ENCODE measurements around the gene ALPL.
A peak's percentile ranks its signal among the peaks of the same experiment; 100 is the strongest.

The ALPL gene

DNA sequence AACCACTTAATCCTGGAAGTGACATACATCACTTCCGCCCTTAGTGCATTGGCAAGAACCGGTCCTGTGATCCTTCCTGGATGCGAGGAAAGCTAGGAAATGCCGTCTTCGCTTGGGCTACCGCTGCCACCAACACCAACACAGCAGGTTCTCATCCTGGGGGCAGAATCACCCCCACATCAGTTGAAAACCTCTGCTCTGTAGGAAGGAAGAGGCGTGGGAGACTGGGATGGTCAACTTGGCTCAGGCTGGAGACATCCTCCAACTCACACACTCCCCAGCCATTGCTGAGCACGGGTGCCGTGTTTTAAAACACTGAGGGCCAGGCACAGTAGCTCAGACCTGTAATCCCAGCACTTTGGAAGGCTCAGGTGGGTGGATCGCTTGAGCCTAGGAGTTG lies 74.9 kb downstream of the ALPL start:
- DNase-seq, result no peak

DNA sequence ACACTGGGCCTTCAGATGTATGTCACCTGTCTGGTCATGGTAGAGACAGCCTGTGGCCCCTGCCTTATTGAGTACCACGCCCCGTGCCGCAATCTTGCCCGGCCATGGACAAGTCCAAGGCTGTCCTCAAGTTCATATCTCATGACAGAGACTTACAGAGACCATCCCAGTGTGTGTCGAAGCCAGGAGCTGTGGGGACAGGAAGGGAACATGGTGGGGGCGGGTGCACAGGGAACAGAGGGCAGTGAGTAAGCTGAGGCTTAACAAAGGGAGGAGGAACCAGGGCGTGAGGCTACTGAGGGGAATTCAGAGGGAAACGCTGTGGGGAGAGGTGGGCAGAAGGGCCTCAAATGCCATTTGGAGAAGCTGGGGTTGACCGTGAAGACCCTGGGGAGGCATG lies 75.8 kb downstream of the ALPL start:
- DNase-seq, result peak; percentile 70

DNA sequence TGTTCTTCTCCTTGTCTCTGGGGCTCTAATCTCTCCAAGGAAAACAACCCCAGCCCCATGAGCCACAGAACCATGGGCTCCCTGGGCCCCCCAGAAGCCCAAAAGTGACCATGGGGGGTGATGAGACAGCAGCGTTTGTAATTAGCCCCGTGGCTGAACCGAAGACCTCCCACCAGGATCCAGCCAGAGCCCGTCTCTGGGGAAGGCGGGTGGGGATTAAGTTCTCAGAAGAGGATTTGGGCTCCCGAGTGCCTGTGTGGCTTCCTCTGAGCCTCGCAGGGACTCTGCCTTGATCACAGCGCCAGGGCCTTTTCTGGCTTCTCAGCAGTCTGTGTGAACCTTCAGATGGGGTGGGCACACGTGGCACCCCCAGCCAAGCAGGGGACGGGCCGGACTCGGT lies 77.0 kb downstream of the ALPL start:
- DNase-seq, result no peak

DNA sequence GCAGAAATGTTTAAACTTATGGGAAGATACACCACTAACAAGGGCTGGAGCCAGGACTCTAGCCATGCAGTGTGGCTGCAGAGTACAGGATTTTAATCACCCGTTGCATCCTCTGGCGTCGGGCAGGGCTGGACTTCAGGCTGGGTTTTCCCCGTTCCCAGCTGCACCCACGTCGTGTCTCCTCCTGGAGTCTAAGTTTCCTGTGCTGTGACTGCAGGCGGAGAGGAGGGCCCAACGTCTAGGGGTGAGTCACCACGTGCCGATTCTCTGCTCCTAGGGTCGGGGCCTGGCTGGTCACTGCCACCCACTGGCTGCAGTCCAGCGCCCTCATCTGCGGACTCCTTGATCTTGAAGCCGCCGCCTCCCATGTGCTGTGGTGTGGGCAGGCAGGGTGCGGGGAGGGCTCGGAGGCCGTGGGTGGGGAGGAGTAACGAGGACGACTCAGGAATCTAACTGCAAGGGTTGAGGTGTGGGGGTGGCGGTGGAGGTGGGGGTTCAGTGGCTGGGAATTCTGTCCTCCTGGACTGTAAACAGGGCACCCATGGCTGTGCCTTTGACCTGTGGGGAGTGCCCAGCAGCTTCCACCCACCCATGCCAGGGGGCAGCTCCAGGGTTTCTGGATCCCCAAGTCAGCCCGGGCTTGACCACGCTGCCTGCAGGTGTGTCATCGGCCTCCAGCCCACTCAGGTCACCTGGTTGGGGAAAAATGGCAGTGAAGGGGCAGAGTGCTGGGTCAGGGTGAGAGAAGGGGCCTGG lies 77.8 kb downstream of the ALPL start:
- peak; percentile 83 for DNase-seq

DNA sequence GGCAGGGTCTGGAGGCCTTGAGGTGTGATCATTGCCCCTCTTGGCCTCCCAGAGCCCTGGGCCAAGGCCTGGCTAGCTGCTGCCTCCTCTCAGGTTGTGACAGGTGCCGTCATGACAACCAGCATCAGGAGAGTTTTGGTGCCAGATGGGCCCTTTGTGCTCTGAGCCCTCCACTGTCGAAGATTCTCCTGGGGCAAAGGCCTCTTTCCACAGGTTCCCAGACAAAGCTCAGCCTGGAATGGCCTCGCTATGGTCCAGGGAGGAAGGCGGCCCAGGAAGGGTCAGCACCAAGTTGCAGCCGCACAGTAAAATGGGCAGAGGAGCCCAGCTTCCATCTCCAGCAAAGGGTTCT lies 78.4 kb downstream of the ALPL start:
- DNase-seq, result no peak

DNA sequence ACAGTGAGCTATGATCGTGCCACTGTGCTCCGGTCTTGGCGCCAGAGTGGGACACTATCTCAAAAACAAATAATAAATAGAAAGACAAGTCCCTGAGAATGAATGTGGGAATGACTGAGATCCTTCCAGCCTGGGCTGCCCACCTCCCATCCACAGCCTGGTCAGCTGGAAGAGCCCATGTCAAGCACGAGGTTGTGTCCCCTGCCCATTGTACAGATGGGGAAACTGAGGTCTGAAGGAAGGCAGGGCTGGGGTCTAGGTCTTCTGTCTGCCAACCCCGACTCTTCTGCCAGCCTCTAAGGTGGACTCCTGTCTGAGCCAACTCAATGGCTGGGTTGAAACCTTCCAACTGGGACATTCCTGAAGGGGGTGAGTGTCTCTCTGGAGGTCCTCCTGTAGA lies 80.4 kb downstream of the ALPL start:
- DNase-seq, result no peak

DNA sequence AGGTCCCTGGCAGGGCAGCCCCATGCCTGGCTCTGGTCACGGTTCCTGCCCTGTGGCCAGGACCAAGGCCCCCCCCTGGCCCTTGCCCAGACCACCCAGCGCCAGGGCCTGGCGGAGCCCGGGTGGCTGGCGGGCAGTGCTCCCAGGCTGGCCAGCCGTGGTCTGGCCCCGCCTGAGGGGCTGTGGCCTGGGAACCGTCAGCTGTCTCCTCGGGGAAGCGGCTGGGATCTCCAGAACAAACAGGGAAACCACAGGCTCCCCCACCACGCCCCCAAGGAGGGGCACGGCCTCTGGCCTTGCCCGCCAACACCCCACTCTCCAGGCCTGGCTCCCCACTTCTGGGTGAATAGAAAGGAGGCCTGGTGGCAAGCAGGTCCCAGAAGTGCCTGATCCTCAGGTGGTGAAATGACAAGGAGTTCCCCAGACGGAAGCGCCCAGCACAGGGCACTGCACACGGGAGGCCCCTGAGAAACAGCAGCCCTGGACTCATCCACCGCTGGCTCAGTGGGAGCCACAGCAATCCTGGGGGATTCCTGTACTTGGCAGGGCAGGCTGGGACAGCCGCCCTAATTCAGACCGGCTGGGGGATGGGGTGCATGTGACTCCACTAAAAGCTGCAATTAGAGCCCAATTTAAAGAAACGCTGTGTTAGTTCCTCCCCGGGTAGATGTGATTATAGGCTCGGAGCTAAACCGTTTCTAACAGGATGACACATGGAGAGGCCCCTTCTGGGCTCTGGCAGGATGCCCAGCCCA lies 81.1 kb downstream of the ALPL start:
- DNase-seq, result peak; percentile 29

DNA sequence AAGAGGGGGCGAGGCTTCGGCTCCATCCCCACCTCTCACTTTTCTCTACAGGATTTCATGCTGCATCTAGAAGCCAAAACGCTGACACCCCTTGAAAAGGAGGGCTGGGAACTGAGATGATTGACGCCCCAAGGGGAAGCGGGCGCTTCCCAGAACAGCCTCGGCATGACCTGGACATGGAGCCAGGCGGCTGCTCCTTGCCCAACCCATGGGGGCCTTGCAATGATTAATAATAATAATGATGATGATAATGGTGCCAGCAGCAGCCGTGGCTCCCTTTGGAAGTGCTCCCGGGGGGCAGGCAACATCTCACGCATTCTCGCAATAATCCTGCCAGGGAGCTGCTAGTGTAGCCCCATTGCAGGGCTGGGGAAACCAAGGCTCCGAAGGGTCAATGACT lies 81.7 kb downstream of the ALPL start:
- DNase-seq, result peak; percentile 23

DNA sequence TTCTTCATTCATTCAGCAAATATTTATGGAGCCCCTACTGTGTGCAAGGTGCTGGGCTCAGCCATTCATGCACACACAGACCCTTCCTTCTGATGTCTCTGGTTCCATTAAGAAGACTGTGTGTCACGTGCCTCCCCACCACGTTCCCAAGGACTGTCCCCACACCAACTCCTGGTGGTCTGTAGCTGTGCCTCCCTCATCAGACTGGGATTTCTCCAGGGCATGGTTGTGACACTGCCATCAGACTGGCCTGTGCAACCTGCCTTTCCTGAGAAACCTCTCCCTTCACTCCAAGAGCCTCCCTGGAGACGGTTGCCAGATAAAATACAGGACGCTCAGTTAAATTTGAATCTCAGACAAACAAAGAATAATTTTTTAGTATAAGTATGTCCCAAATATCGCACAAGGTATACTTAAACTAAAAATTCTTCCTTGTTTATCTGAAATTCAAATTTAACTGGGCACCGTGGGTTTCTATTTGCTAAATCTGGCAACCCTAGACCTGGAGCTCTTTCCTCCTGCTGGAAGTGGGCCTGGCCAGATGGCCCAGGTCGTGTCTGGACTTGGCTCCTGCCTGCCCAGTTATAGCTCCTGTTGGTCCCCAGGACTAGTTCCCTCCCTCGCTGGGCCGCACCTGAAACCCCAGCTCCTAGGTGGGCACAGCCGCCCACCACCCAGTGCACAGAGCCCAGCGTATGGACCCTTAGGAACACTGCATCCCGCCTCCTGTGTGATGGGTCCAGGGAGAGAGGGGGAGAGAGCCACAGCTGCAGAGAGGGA lies 83.1 kb downstream of the ALPL start:
- DNase-seq, result no peak

DNA sequence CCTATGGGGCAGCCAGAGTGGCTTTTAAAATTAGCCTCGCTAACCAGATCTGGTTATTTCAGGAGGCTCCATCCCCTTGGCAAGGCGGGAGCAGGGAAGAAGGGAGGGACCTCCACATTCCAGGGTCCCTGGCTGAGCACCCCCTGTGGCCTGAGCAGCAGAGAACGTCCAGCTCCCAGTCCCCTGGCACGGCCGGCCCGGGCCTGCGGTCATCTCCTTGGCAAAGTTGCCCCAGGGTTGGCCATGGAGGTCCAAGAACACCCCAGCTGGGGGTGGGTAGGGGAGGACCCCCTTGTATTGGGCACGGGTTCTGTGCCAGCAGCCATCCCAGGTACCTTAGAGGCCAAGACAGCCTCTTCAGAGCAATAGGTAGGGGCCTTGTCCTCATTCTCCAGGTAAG lies 84.0 kb downstream of the ALPL start:
- DNase-seq, result no peak

DNA sequence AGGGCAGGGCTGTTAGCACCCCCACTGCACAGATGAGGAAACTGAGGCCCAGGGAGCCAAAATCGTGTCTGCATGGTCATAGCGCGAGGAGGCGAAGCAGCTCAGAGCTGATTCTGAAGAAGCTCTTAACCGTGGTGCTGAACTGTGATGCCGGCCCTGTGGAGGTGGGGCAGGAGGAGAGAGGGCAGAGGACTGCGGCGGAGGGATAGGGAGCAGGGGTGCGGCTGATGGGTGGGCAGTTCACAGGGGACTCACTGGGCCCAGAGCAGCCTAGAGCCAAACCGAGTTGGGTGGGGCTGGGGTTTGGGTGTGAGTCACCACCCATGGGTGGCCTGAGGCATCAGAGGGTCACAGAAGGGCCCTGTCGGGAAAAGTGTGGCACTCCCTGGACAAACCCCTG lies 85.3 kb downstream of the ALPL start:
- DNase-seq, result no peak

DNA sequence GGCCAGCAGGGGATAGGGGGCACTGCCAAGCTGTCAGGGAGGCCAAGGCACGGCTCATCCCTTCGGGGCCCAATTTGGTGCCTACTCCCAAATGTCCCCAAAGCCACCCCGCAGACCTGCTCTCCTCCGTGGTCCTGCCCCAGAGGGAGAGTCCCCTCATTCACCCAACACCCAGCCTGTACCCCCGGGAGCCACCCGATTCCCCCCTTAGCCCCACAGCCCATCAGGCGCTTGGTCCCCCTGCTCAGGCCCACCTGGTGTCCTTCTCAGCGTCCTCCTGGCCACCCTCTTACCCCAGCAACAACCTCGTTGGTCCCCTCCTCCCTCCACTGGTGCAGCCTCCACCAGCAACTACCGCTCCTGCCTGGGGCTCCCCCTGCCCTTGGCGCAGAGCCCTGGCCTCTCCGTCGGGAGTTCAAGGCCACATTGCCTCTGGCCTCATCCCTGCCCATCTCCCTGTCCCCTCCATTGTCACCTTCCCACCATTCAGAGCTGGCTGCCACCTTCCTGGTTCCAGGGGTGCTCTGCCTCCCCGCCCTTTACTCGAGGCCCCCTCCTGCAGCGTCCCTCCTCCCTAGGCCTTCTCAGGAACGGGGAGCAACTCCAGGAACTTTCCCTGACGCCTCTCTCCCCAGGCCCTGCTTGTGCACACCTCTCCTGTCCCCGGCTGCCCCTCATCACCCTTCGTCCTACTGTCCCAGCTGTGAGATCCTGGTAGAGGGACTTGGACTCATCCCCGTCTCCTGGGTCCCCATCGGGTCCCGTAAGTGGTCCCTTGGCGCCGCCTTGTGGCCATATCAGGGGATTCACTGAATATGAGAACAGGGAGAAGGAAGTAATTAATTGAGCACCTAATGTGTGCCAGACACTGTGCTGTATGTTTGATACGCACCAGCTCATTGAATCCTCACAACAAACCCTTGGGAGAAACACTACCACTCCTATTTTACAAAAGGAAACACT lies 86.0 kb downstream of the ALPL start:
- DNase-seq, result peak; percentile 84

DNA sequence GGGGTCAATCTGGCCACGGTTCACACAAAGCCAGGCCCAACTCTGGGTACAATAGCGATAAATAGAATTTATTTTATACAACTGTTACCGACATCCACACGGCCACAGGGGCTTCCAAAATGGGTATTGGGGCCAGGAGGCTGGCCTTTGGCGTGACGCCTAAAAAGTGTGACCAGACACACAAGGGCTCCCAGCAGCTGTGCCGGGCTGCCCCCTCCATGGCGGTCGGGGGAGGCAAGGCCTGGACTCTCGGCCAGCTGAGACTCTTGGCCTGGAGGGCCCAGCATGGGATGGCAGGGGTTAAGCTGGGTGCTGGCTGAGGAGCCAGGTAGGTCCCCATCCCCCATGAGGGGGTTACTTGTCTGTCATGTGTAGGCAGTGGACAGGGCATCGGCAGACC lies 87.0 kb downstream of the ALPL start:
- DNase-seq, result no peak

DNA sequence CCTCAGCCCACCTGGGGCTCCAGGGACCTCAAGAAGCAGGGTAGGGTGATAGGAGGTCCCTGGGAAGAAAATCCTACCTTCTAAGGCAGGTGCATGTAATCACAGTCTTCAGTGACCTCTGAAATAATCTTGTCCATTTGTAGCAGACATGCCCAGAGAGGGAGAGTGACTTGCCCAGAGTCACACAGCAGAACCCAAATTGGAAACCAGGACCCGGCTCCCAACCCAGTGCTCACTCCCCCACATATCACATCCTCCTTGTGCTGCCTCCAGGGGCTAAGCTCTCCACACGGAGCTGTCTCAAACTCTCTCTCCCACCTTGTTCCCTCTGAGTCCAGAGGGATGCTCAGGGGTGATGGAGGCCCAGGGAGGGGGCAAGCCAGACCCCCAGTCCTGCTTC lies 87.4 kb downstream of the ALPL start:
- DNase-seq, result no peak

DNA sequence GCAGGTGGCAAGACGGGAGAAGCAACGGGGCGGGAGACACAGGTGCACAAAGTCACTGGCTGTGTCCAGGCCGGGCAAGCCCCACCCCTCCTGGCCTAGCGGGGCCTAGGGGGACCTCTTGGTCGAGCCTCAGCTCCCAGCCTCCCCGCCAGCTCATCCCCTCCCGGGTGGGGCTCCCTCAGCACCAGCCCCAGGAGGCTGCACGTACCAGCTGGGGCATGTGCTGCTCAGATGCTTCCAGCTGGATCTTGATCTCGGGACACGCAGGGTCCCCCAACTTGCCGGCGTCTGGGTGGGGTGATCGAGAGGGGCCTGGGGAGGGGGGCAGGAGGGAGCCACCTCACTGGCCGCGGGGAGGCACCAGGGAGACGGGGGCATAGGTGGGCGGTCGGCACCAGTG lies 88.5 kb downstream of the ALPL start:
- no peak for DNase-seq

DNA sequence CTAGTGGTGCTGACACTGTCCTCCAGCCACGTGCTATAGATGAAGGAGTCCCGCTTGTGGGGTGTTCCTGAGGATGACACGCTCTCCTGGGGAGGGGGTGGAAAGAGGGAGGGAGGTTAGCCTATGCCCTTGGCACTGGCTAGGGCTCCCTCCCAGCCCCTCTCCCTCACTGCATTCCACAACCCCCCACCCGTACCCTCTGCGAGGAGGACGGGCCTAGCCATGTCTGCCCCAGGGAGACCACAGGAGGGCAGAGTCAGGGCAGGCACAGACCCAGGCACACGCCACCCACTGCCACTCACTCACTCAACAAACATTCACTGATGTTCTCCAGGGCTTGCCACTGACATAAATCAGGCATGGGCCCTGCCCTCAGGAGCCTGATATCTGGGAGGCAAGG lies 89.2 kb downstream of the ALPL start:
- no peak for DNase-seq

DNA sequence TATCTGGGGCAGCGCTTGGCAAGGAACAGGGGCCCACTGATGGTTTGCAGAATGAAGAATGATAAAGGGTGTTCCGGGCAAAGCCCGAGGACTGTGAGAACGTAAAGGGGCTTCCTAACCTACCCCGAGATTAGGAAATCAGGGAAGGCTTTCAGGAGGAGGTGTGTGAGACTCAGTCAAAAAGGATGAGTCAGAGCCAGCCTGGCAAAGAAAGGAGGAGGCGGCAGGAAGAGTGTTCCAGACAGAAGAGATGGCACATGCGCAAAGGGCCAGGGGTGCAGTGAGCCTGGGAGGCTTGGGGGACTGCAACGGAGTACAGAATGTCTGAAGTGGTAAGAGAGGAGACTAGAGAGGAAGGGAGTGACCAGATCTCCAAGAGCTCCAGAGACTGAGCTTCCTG lies 89.7 kb downstream of the ALPL start:
- DNase-seq, result no peak

DNA sequence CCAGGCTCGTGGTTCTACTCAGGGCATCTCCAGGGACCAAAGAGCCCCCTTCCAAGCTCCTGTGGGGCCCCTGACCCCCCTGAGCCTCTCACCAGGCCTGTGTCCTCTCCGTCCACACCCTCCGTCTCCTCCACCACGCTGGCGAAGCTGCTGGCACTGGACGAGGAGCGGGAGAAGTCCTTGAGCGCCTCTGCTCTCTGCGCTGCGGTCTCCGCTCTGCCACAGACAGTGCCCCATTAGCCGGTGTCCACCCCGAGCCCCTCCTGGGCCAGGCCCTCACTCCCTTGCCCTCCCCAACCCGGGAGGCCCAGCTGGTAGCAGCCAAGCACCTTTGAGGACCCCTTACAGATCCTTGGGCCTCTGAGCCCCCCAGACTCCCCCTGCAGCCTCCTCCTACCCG lies 90.2 kb downstream of the ALPL start:
- DNase-seq, result no peak

DNA sequence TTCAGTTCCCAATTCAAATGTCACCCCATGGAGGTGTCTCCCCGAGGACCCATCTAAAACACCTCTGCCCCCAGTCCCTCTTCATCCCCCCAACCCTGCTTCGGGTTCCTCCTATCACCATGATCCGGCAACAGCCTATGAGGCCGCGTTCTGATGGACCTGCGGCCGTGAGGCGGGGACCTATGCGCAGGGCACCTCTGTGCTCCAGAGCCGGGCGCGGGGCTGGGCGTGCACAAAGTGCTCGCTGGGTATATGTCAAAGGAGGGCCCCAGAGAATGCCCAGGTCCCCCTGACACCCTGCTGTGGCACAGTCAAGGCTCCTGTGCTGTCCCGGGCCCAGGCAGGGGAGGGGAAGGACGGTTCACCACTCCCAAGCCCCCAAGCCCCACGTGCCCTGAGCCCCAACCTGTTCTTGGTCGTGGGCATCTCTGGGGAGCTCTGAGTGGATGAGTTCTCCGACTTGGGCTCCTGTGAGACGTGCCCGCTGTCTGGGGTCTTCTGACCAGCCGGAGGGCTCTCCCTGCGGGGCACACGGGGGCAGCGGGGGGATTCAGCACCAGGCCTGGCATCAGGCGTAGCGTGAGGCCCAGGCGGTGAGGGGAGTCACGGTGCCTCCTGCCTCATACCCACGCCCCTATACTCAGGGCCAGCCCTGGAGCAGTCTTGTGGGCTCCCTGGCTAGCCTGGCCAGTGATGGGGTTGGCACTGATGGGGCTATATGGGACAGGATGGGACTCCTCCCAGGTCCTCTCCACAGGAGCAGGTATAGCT lies 92.2 kb downstream of the ALPL start:
- no peak for DNase-seq

DNA sequence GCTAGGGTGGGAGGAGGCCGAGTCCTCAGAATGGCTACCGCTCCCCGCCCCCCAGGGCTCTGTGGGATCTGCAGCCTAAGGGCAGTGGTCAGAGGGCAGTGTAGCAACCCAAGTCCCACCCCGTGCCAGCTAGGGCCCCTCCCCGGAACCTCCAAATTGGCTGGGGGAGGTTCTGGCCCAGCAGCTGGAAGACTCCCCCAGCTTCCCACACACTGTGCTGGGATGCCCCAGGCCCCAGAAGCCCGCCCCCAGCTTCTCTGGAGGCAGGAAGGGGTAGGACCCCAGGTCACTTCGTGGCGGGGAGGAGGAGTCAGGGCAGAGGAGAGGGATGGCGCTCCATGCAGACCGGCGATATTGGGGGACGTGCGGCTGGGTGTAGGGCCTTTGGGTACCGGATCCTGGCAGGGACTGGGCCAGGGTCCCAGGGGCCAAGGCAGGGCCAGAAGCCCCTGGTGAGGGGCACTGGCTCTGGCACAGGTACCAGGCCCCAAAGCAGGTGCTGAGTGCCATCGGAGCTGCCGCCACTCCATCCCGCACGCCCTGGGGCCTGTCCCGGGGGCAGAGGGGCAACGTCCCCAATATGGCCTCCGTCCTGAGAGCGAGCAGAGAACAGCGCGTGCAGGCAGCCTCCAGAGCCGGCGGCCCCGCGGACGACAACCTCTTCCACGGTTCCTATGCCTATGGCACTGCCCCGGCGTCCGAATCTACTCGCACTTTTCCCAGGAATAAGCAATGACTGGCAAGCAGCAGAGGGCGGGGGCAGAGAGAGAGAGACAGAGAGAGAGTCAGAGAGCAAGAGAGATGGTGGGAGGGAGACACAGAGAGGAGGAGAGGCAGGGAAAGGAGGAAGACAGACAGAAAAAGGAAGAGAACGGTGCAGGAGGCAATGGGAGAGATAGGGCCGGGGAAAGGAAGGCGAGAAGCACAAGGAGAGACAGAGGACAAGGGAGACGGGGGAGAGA lies 94.2 kb downstream of the ALPL start:
- no peak for DNase-seq

Measured in suppressor macrophage treated with lipopolysaccharide for 4 hours (primary cell).